IMR-90 (cell line): Measurements from ENCODE around the gene LGSN. TPM values are rescaled to one million over a fixed set of nuclear protein-coding genes. Genes with fewer than 3 reads are reported as not detected.

Source experiments
- ATAC-seq: fragments of 200-7000 bp; cut with Tn5 transposase; 2 replicates; pipeline ENCODE4 v1.9.1; 2020; ENCODE audit warnings: low read depth, mild to moderate bottlenecking, moderate library complexity
- BruUV-seq: library from RNA; stranded (reverse); fragments of 400-500 nt; replicated peaks from 2 replicates; lab custom pipeline; 2021; lab: Mats Ljungman, UMichigan
- CTCF ChIA-PET: fragments of 300-600 bp; formaldehyde crosslinking; extraction: SDS; loops from one replicate; lab custom pipeline; 2021; ENCODE audit warnings: antibody characterized with exemption; lab: Yijun Ruan, JAX
- POLR2A ChIA-PET: fragments of 300-600 bp; sonication (Branson Sonifier 250); formaldehyde crosslinking; loops from one replicate; lab custom pipeline; 2022; ENCODE audit warnings: antibody characterized with exemption; ENCODE audit not compliant: unreplicated experiment; lab: Charles Lee
- DNase-seq: peaks from one replicate; pipeline ENCODE4 v3.0.0; 2013
- H2AFZ ChIP-seq: replicated peaks from 2 replicates; pipeline ENCODE3; 2013; ENCODE audit warnings: low read length, mild to moderate bottlenecking; ENCODE audit not compliant: poor library complexity
- H2AK5ac ChIP-seq: 2 replicates; pipeline ENCODE4 v1.6.1; 2013; ENCODE audit warnings: low read depth, low read length, inconsistent platforms
- H2AK9ac ChIP-seq: replicated peaks from 2 replicates; pipeline ENCODE3; 2013; ENCODE audit warnings: mild to moderate bottlenecking, low read depth, low read length, moderate library complexity; ENCODE audit not compliant: poor library complexity
- H2BK120ac ChIP-seq: 2 replicates; pipeline ENCODE4 v1.6.1; 2013; ENCODE audit warnings: low read depth, low read length, inconsistent platforms
- H2BK15ac ChIP-seq: 3 replicates; pipeline ENCODE4 v1.6.1; 2013; ENCODE audit warnings: low read depth, low read length, inconsistent platforms
- H2BK20ac ChIP-seq: 2 replicates; pipeline ENCODE4 v1.6.1; 2013; ENCODE audit warnings: low read depth, mild to moderate bottlenecking, inconsistent platforms, low read length, moderate library complexity
- H2BK5ac ChIP-seq: 2 replicates; pipeline ENCODE4 v1.6.1; 2013; ENCODE audit warnings: mild to moderate bottlenecking, low read depth, low read length, inconsistent platforms; ENCODE audit not compliant: poor library complexity, severe bottlenecking
- H3K14ac ChIP-seq: replicated peaks from 2 replicates; pipeline ENCODE4 v1.6.1; 2013; ENCODE audit warnings: low read depth, low read length, inconsistent platforms
- H3K18ac ChIP-seq: 2 replicates; pipeline ENCODE4 v1.6.1; 2013; ENCODE audit warnings: low read depth, low read length, control low read depth
- H3K23ac ChIP-seq: 2 replicates; pipeline ENCODE4 v1.6.1; 2013; ENCODE audit warnings: low read depth, low read length, inconsistent platforms
- H3K27ac ChIP-seq: 2 replicates; pipeline ENCODE4 v1.5.1; 2013; ENCODE audit warnings: mild to moderate bottlenecking, control low read depth, low read length; ENCODE audit not compliant: insufficient read depth
- H3K27me3 ChIP-seq: 2 replicates; pipeline ENCODE4 v1.6.1; 2013; ENCODE audit warnings: low read length; ENCODE audit not compliant: control insufficient read depth, insufficient read depth
- H3K36me3 ChIP-seq: 2 replicates; pipeline ENCODE4 v1.6.1; 2013; ENCODE audit warnings: low read length, mixed read lengths; ENCODE audit not compliant: control insufficient read depth, insufficient read depth
- H3K4ac ChIP-seq: 2 replicates; pipeline ENCODE4 v1.6.1; 2013; ENCODE audit warnings: low read depth, low read length, inconsistent platforms
- H3K4me1 ChIP-seq: 2 replicates; pipeline ENCODE4 v1.6.1; 2013; ENCODE audit warnings: low read length, mixed read lengths; ENCODE audit not compliant: control insufficient read depth, insufficient read depth
- H3K4me2 ChIP-seq: 2 replicates; pipeline ENCODE4 v1.6.1; 2013; ENCODE audit warnings: low read depth, mild to moderate bottlenecking, control low read depth, low read length, moderate library complexity
- H3K4me3 ChIP-seq: 2 replicates; pipeline ENCODE4 v1.5.1; 2013; ENCODE audit warnings: low read depth, mild to moderate bottlenecking, control low read depth, low read length, moderate library complexity; ENCODE audit not compliant: insufficient read depth
- H3K56ac ChIP-seq: 2 replicates; pipeline ENCODE4 v1.6.1; 2013; ENCODE audit warnings: low read length, inconsistent platforms; ENCODE audit not compliant: insufficient read depth; ENCODE audit errors: extremely low read depth
- H3K79me1 ChIP-seq, 2 experiments: 2 replicates each; pipeline ENCODE4 v1.6.1; 2013; ENCODE audit warnings: low read length in 2 of 2, inconsistent platforms in 1 of 2, low read depth in 1 of 2
- H3K9ac ChIP-seq: 2 replicates; pipeline ENCODE4 v1.6.1; 2013; ENCODE audit warnings: low read depth, low read length, control low read depth
- H3K9me1 ChIP-seq: 2 replicates; pipeline ENCODE4 v1.6.1; 2013; ENCODE audit warnings: low read length, inconsistent platforms; ENCODE audit not compliant: insufficient read depth
- H3K9me3 ChIP-seq: 2 replicates; pipeline ENCODE4 v1.6.1; 2013; ENCODE audit warnings: low read length; ENCODE audit not compliant: control insufficient read depth, insufficient read depth
- H4K20me1 ChIP-seq: 2 replicates; pipeline ENCODE4 v1.6.1; 2013; ENCODE audit warnings: low read length, inconsistent platforms; ENCODE audit not compliant: insufficient read depth
- H4K5ac ChIP-seq: 2 replicates; pipeline ENCODE4 v1.6.1; 2013; ENCODE audit warnings: mild to moderate bottlenecking, low read depth, low read length, control low read depth
- H4K8ac ChIP-seq, 2 experiments: 2 replicates each; pipeline ENCODE4 v1.6.1; 2013; ENCODE audit warnings: low read depth in 2 of 2, low read length in 2 of 2, control low read depth in 1 of 2, inconsistent platforms in 1 of 2
- H4K91ac ChIP-seq: 2 replicates; pipeline ENCODE4 v1.6.1; 2013; ENCODE audit warnings: low read depth, low read length, inconsistent platforms; ENCODE audit not compliant: insufficient read depth
- CHD1 ChIP-seq: IDR thresholded peaks from 2 replicates; pipeline ENCODE4 v1.6.1; 2012; ENCODE audit warnings: low read depth, low read length, improper control_type of control experiment
- NFE2L2 ChIP-seq: fragments of 150-350 bp; IDR thresholded peaks from 2 replicates; pipeline ENCODE4 v1.6.1; 2016; ENCODE audit warnings: low read depth, mild to moderate bottlenecking, low read length
- POLR2A ChIP-seq: IDR thresholded peaks from 2 replicates; pipeline ENCODE4 v1.6.1; 2012; ENCODE audit warnings: mild to moderate bottlenecking, low read depth, low read length
- RAD21 ChIP-seq: IDR thresholded peaks from 2 replicates; pipeline ENCODE4 v1.6.1; 2012; ENCODE audit warnings: low read length, improper control_type of control experiment
- SMC3 ChIP-seq: fragments of 150-350 bp; IDR thresholded peaks from 2 replicates; pipeline ENCODE4 v1.6.1; 2016; ENCODE audit warnings: low read depth, mild to moderate bottlenecking, antibody characterized with exemption, low read length, moderate library complexity
- WGBS, 2 experiments: methylation state at CpG; one replicate each; pipeline versions ENCODE4 v1.1.5 to v1.1.7; 2013; ENCODE audit warnings: missing lambda C conversion rate in 2 of 2; ENCODE audit not compliant: insufficient read length in 1 of 2; ENCODE audit errors: extremely low coverage in 2 of 2; 5-methylcytosine and 5-hydroxymethylcytosine counted together
- dilution Hi-C: fragments of 300-500 bp; cut with HindIII; formaldehyde crosslinking; loops from one replicate; pipeline ENCODE4 v1.14.3; 2018; ENCODE audit warnings: low sequenced_read_pairs; ENCODE audit not compliant: unreplicated experiment
- in situ Hi-C: fragments of 300-500 bp; cut with MboI; formaldehyde crosslinking; loops from 3 replicates; pipeline ENCODE4 v1.14.3; 2019; ENCODE audit warnings: low sequenced_read_pairs, inconsistent platforms, mixed read lengths
- intact Hi-C: fragments of 100-400 bp; cut with micrococcal nuclease; formaldehyde crosslinking; loops from 2 replicates; pipeline ENCODE4 v1.10.0; 2022
- polyA plus RNA-seq, 3 experiments: library from polyadenylated mRNA; depleted of rRNA; stranded (reverse); fragments of >200 nt; gene quantifications; 2 replicates each; pipeline ENCODE4 v1.2.3, GENCODE V29; 2012; ENCODE audit warnings: low replicate concordance in 1 of 3
- total RNA-seq: library from RNA; depleted of rRNA; stranded (reverse); fragments of >200 nt; gene quantifications from 2 replicates; pipeline ENCODE4 v1.2.3, GENCODE V29; 2012
- TF ChIP-seq, protein P1 (sequence below): fragments of 150-350 bp; IDR thresholded peaks from 2 replicates; pipeline ENCODE4 v1.6.1; 2017; ENCODE audit warnings: mild to moderate bottlenecking, antibody characterized with exemption, low read length, low read depth
- TF ChIP-seq, protein P2 (sequence below): conservative IDR thresholded peaks from 2 replicates; pipeline ENCODE4 v1.5.1; 2012; ENCODE audit warnings: mild to moderate bottlenecking, low read depth, low read length, improper control_type of control experiment

Gene LGSN
- total and polyA plus RNA-seq, 2 of the 4 experiments (the other 2 are of a cell fraction), result not detected

DNA sequence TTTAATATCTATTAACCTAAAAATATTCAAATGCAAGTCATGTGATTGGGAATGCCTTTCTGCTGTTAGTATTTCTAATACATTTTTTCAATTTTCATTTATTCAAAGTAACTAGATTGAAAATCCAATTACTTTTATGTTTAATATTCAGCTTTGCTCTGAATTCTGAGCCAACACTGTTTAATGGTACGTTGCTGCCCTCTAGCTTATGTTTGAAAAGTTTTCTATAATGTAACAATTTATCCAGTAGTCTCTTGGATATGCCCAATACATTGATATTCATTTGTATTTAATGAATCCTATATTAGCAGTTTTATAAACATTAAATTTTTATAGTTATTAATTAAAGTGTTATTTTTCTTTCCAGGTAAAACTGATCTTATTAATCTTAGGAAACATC lies 47.4 kb downstream of the LGSN start:
- H3K4me1 ChIP-seq, result no peaks in the 10 kb centered on the region
- POLR2A ChIA-PET, result no interaction called here
- H4K8ac ChIP-seq, result no peak overlapping the region
- H3K14ac ChIP-seq, result no peak overlapping the region
- no peak overlapping the region for H2AK9ac ChIP-seq
- H3K9me1 ChIP-seq, result no peaks in the 10 kb centered on the region
- H3K9ac ChIP-seq, result no peak overlapping the region
- H2BK120ac ChIP-seq, result no peak overlapping the region
- H3K79me1 ChIP-seq, result no peaks in the 10 kb centered on the region
- H3K4me2 ChIP-seq, result no peak overlapping the region
- no peaks in the 10 kb centered on the region for H4K20me1 ChIP-seq
- TF ChIP-seq RAD21 (peak; percentile 44), NFE2L2 (no peak), SMC3 (peak; percentile 16; the same call in 1 of the 2 replicates), POLR2A (no peak), CHD1 (no peak)
- TF ChIP-seq, protein P1, sequence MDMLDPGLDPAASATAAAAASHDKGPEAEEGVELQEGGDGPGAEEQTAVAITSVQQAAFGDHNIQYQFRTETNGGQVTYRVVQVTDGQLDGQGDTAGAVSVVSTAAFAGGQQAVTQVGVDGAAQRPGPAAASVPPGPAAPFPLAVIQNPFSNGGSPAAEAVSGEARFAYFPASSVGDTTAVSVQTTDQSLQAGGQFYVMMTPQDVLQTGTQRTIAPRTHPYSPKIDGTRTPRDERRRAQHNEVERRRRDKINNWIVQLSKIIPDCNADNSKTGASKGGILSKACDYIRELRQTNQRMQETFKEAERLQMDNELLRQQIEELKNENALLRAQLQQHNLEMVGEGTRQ, result no peak
- TF ChIP-seq, protein P2, sequence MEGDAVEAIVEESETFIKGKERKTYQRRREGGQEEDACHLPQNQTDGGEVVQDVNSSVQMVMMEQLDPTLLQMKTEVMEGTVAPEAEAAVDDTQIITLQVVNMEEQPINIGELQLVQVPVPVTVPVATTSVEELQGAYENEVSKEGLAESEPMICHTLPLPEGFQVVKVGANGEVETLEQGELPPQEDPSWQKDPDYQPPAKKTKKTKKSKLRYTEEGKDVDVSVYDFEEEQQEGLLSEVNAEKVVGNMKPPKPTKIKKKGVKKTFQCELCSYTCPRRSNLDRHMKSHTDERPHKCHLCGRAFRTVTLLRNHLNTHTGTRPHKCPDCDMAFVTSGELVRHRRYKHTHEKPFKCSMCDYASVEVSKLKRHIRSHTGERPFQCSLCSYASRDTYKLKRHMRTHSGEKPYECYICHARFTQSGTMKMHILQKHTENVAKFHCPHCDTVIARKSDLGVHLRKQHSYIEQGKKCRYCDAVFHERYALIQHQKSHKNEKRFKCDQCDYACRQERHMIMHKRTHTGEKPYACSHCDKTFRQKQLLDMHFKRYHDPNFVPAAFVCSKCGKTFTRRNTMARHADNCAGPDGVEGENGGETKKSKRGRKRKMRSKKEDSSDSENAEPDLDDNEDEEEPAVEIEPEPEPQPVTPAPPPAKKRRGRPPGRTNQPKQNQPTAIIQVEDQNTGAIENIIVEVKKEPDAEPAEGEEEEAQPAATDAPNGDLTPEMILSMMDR, result peak; percentile 47
- no peaks in the 10 kb centered on the region for H3K36me3 ChIP-seq
- no TSS peak for BruUV-seq
- no CpG with 5 or more reads among the region's 1 CpG for WGBS, 2 experiments
- H4K5ac ChIP-seq, result no peak overlapping the region
- in situ Hi-C loops (no loop called here), dilution Hi-C loops (no loop called here), intact Hi-C loops (no loop called here)
- H3K27me3 ChIP-seq, result no peaks in the 10 kb centered on the region
- peak; percentile 35 for DNase-seq
- no peak overlapping the region for H4K91ac ChIP-seq
- no peak overlapping the region for H2BK15ac ChIP-seq
- H3K56ac ChIP-seq, result no peak overlapping the region
- no peak overlapping the region for H3K18ac ChIP-seq
- H3K27ac ChIP-seq, result no peak overlapping the region
- H3K23ac ChIP-seq, result no peak overlapping the region
- no peak overlapping the region for H2BK5ac ChIP-seq
- H2AK5ac ChIP-seq, result no peak overlapping the region
- H3K4ac ChIP-seq, result no peak overlapping the region
- no peaks in the 10 kb centered on the region for H3K9me3 ChIP-seq
- no peak overlapping the region for H2AFZ ChIP-seq
- H3K4me3 ChIP-seq, result no peak overlapping the region
- no peak overlapping the region for H2BK20ac ChIP-seq
- CTCF ChIA-PET, result interaction anchor here (0.5 kb wide), 1 partner anchor 8 kb away, joined by 3 read pairs; no protein-coding TSS in a partner anchor
- 0 out of 2 replicates have a peak, but pooled peaks have one; percentile 48 for ATAC-seq
